Left renal pelvis (tissue), 4 donors: ENCODE measurements around the gene LNX1. TPM values are rescaled to one million over a fixed set of nuclear protein-coding genes. Genes with fewer than 3 reads are reported as not detected.

ENCODE experiments used
- DNase-seq, 4 donors: peaks; one replicate each; pipeline ENCODE4 v3.0.0-alpha.2; 2013; ENCODE audit warnings: low read depth in 4 of 4, low spot score in 3 of 4
- polyA plus RNA-seq, 4 donors: library from polyadenylated mRNA; unstranded; fragments of 120-200 nt; gene quantifications; one replicate each; pipeline ENCODE4 v1.2.1, GENCODE V29; 2013; ENCODE audit not compliant: insufficient read length in 4 of 4

LNX1 gene
- polyA plus RNA-seq, 4 donors: 4.4 to 19.4 (median 16.8) TPM

DNA sequence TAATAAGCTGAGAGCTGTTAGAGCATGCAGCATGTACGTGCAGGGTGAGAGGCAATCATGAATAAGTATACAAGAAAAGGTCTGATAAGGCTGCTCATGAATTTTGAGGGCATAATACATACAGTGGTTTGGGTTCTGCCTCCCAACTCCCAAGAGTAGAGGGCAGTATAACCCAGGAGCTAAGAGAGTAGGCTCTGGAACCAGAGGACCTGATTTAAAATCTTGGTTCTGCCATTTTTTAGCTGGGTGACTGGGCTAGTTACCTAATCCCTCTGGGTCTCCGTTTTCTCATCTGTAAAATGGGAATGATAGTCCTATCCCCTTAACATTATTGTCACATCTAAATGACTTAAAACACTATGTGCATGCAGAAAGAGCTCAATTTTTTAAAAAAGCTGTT lies 85.3 kb downstream of the LNX1 start:
- DNase-seq: no peak

DNA sequence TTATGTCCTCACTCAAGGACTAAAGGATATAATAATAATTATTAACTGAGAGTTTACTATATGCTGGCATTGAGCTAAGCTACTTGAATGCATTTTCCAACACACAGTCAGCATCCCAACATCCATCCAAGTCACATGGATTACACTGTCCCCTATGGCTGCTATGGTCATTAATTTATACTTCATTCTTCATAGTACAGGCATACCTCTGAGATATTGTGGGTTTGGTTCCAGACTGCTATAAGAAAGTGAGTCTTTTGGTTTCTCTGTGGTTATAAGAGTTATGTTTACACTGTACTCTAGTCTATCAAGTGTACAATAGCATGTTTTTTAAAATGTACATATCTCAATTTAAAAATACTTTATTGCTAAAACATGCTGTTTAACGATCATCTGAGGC lies 89.2 kb downstream of the LNX1 start:
- no peak for DNase-seq

DNA sequence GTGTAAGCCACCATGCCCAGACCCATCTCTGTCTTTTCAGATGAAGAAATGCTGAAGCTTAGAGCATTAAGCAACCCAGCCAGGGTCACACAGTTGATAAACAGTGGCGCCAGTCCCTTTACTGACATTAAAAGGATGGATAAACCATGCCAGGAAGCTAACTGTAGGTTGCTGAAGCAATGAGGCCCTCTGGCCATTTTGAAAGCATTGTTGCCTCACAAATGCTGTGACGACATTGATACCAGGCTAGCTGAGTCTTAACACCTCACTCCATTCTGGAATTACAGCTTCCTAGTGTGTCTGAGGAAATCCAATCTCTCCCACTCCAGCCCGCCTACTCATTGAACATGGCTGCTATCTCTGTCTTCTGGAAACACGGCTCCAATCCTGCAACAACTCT lies 89.7 kb downstream of the LNX1 start:
- no peak for DNase-seq

DNA sequence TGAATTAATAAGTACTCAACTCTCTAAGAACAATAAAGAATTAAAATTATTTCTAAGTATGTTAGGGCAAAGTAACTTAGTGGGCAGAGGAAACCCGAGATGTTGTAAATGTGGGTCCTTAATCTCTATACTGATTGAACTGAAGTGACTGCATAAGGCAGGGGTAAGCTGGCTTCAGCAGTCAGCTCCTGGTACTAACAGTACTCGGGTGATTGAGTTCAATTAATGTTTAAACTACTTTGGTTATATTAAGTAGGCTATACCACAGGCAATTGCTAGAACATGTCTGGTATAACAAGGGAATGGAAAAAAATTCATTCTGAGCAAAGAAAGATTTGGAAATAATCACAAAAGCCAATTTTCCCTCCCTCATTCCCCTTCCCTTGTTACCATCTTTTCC lies 90.7 kb downstream of the LNX1 start:
- no peak for DNase-seq

DNA sequence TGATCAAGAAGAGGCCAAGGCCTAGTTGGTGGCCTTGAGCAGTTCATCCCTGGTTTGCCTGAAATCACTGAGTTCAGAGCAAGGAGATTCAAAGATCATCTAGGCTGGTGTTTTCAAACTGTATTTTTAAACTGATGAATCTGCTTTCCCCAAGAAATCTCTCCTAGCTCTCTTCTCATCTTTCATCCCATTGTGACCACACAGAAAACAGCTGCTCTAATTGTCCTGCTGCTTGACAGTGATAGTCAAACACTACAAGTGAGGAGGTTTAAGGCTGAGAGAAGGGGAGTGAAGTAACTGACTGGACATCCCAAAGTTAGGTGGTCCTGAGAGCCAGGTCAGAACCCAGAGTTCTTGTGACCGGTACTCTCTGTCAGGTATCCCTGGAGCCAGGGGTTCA lies 91.5 kb downstream of the LNX1 start:
- no peak for DNase-seq

DNA sequence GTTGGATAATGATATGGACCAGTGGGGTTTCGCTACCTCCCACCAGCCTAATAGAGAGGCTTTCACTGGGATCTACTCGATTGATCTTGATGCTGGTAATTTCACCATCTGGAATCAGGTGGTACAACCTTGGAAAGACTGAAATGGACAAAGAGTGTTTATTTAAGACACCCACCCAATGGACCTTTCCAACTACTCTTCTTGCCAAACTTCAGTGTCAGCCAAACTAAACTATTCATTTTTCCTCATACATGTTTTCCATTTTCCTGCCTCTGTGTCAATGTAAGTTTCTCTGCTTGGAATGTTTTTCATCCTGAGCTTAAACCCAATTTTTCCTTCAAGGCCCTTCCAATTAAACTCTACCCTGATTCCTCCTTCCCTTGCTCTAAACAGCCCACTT lies 92.6 kb downstream of the LNX1 start:
- no peak for DNase-seq

DNA sequence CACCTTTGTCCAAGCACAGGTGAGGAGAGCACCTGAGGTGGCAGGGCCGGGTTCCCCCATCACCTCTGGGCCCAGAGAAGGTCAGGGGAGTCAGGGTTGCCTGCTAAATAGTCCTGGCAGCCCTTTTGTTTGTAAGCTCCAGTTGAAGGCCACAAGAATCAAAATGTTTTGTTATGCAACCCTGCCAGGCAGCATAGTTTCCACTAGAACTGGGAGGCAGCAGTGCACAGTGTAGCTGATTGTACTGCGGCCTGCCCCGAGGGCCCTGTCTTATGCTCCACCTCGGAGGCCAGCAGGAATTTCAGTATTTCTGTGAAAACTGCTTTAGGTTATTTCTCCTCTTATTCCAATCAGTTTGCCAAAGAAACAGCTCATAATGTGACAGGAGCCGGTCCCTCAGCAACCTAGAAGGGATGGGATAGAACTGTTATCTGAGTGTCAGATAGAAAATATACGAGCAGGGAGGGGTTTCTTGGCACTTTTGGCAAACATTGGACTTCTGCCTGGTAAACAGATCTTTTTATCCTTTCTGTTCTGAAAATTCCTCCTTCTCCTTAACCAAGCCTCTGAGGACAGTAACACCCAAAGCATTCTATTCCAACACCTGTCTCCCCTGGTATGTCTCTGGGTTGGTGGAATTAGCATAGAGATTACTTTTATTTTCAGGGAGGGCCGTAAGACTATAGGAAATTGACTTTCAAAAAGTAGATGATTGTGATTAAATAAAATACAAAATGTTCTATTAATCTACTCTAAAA lies 93.6 kb downstream of the LNX1 start:
- peak in 1 of 4 donors; percentile 27 for DNase-seq

DNA sequence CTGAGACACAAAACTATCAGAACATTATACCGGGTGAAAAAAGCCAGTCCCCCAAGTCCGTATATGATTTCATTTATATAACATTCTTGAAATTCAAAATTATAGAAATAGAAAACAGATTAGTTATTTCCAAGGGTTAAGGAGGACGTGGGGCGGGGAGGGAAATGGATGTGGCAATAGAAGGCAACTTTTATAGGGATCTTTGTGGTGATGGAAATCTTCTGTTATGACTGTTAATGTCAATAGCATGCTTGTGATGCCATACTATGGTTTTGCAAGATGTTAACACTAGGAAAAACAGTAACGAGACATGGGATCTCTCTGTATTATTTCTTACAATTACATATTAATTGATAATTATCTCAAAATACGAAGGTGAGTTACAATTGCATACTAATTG lies 96.4 kb downstream of the LNX1 start:
- DNase-seq: no peak

DNA sequence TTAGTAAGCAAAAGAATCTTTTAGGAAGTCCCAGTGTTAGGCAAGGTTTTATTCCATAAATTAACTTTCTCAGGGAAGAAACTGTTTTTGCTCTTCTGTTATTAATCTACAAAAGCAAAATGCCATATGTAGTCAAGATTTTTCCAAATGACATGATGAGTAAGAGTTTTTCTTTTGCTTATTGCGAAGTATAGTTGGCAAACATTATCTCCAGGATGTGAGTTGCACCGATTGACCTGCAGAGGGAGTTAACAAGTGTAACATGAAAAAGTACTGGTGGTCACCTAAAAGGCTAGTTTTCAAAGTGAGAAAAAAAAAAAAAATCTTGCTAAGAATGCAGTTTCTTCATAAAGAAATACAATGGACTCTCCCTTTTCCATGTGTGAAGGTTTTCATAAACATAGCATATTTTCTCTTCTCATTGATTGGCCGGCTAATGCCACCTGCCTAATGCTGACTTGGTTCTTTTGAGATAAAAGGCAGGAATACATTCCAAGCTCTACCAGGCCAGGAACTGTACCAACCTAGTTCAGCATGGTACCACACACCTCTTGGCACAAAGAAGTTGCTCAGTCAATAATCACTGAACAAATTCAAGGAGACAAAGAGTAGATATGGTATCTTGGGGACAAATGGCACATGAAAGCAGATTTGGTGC lies 100.2 kb downstream of the LNX1 start:
- DNase-seq: no peak

DNA sequence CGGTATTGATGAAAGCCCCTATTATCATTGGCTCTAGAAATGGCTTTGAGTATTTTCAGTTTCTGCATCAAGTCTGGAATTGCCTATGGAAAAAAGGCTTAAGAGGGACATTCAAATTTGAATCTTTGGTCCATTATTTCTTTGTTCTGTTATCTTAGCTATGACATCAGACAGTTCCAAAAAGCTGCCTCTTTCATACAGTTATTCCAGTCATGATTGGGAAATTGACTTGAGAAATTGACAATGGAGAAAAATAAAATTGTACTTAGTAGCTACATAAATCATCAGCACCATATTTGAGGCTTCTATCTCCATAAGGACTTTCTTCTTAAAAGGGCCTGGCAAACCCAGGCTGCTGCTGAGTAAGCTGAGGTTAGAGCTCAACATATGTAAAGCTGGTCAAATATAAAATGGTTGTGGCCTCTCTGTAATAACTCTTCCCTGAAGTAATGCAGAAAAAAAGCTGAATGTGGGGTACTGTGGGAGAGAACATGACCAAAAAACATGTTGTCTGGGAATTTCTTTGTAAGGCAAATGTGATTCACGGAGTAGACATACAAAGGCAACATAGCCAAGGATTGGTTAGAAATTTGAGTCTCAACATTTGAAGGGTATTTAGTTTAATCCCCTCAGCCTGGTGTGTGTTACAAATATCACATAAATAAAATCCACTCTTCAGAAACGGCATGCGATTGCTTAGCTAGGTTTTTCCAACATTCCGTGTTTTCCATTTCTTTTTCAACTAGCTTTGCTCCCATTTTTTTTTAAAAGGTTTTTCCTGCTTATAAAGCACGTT lies 100.9 kb downstream of the LNX1 start:
- no peak for DNase-seq

DNA sequence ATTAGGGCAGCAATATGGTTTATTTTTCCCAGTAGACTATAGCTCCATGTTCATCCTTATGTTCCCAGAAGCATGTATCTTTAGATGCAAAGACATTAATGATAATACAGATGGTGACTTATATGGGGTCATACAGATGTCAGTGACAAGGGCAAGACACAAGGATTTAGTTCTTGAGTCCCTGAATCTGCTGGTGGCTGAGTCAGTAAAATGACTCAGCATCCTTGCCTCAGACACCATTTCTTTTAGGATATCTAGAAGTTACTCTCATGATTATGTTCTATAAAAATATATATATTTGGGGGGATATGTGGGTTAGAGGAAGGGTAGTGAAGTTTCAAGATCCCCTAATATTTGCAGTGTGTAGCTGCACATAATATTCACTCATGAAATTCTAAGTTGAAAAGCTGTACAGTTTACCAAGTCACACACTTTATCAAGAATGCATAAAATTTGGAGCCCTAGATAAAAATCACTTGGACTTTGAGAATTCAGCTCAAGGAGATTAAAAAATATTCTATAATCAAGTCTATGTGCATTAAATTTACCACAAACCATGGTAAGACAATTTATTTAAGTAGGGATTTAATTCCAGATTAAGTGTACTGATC lies 101.9 kb downstream of the LNX1 start:
- no peak for DNase-seq

DNA sequence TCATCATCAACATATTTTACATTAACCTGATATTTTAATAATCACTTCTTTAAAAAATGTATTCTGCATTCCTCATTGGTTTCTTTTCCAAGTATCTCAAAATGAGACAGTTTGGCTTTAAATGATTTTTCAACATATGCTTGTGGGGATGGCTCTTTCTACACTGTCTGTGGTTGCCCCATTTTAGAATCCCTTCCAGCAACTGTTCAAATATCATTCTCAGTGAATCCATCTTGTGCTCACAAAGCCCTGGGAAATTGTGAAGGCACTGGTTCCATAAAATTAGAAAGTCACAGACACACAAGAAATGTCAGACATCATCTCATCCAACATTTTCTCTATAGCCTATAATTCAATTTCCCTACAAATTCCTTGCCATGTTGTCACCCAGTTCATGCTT lies 103.5 kb downstream of the LNX1 start:
- DNase-seq: no peak

DNA sequence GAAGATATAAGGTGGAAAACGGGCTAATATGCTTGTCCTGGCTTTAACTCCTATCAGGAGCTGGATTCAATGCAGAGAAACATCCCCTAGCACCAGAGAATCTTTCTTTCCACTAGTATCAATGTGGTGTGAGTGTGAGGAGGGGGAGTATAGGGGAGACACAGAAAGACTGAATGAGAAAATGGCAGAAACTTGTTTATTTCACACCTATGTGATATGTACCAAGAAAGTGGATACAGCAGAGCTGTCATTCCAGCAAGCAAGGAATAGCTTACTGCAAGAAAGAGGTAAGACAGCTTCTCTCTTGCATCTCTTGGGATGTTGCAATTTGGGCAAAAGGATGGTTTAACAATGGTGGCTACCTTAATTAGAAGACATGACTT lies 105.6 kb downstream of the LNX1 start:
- DNase-seq: no peak

DNA sequence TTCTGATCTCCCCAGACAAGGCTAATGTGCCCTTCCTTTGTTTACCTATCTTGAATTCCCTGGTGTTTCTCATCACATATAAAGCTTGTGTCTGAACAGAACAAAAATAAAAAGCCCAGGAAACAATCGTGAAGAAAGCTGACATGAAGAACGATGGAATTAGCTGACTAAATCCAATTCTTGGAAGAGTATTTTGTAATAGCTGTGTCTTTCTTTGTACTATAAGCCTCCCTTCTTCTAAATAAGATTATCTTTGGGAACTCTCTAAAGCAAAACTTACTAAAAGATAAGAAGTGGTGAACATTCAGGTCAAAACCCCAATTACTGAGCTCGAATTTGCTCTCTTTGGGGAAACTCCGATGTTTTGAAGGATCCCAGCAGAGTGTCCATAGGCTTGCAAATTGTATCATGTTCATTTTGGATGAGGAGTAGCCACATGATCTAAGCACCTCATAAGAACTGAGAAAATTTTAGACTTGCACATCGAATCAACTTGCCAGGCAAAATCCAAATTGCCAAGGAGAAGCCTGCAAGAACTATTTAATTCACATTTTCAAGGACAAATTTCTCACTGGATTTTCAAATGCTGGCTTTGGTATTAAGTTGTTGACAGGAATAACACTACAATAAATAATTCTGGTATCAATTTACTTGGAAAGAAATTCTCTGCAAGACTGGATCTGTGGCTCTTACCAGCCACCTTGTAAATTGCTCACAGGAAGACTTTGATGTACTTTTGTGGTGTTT lies 106.2 kb downstream of the LNX1 start:
- no peak for DNase-seq

DNA sequence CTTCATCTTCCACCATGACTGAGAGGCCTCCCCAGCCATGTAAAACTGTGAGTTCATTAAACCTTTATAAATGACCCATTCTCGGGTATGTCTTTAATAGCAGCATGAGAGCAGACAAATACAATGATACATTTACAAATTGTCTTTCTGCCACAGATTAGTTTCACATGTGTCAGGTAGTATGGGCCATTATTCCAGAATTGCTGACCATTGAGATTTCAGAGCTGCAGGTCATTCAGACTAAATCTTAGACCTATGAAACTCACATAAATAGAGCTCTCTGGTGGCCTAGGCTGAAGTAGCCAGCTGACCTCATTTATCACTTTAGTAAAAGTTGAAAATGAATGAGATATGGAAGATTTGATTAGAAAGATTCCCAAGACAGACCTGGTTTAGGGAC lies 108.0 kb downstream of the LNX1 start:
- no peak for DNase-seq

DNA sequence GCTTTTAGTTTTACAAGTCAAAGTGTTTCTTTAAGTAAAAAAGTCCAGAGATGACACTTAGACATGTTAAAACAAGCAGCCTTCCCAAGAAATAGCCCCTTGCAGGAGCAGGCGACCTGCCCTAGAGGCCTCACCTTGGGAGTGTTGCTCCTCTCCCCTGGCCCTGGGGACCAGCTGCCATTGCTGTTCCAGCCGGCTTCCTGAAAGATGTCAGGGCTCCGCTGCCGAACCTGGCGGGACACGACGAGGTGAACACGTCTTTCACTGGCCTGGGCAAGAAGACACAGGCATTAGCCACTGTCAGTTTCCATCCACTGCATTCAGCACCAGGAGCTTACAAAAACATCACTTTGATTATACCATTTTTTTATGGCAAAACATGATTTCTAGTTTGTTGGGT lies 109.7 kb downstream of the LNX1 start:
- DNase-seq: no peak

DNA sequence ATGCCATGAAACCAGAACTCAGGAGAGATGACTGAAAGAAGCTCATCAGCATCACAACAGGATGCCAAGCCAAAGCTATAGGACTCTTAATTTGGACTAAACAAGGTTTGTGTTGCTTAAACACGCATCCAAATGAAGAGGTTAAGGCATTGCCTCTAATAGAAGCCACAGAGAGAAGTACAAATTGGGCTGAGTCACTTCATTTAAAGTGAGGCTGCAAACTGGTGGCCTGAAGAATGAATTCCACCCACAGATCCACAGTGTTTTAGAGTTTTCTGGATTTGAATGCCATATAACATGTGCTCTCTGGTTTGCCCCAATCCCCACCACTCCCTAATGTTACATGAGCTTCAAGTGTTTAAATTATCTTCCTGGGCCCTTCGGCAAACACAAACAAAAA lies 110.4 kb downstream of the LNX1 start:
- no peak for DNase-seq

DNA sequence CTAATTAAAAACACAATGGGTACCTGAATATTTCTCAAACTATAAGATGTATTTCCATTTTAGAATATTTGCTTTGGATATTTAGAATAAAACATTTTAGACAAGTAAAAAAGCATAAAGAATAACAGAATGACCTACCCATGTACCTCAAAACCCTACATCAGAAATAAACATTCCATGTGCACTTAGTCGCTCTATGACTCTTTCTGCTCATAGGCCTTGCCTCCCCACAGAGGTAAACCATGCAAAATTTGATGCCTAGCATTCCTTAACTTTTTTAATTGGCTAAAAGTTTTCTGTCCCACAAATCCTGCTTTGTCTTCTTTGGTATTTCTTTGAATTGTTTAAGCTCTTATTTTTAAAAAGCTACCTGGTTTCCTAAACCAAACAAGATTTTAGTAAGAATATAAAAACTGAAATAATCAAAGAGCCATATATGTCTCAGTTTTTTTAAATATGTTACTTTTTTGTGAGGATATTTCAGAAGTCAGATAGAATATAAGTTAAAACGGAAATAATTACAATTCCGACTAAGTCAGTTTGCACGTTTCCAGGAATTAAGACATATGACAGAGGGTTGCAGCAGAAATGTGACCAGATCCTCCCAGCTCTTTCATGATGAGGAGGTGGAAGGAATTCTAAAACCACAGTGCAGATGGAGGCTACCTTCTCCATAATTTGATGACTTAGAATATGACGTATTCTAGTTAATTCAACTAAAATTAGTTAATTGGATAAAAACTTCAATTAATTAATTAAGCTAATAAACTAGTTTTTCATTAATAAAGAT lies 111.4 kb downstream of the LNX1 start:
- no peak for DNase-seq

DNA sequence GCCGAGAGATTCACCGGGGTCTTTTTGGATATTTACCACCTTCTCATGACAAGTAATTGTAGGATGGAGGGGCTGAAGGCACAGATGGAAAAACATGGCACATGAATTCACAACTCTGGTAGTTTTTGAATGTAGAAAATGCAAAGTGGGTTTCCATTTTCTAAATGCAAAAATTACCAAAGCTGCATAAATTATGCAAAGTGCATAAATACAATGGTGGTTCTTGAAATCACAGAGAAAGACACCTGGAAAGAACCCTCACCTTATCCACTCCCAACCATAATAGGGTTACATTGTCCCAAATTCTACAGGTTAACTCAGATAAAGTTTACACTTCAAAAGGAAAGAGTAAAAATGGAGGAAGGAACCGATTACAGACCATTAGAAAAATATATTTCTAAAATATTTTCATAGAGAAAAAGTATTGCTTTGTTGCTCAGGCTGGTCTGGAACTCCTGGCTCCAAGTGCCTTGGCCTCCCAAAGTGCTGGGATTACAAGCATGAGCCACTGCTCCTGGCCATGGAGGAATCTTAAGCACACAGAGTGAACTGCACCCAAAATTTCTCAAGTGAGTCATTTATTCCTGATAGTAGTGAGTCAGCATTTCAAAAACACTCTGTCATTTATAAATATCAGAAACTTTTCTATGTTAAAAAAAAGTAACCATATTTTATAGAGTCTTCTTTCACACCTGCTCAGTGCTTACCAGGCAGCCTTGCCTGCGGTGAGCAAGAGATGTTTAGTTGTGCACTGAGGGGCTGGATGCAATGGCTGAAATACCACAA lies 112.4 kb downstream of the LNX1 start:
- no peak for DNase-seq
